AG09319 (cell line): ENCODE measurements around the gene TRAPPC4.

Source experiments
- DNase-seq: peaks from one replicate; pipeline ENCODE4 v3.0.0-alpha.2; 2010; ENCODE audit warnings: low read depth; ENCODE audit errors: extremely low read depth
- TF ChIP-seq, protein P1 (sequence below): IDR thresholded peaks from 2 replicates; pipeline ENCODE4 v1.5.1; 2011; ENCODE audit warnings: low read depth, mild to moderate bottlenecking, inconsistent platforms, low read length, moderate library complexity

TRAPPC4 gene

DNA sequence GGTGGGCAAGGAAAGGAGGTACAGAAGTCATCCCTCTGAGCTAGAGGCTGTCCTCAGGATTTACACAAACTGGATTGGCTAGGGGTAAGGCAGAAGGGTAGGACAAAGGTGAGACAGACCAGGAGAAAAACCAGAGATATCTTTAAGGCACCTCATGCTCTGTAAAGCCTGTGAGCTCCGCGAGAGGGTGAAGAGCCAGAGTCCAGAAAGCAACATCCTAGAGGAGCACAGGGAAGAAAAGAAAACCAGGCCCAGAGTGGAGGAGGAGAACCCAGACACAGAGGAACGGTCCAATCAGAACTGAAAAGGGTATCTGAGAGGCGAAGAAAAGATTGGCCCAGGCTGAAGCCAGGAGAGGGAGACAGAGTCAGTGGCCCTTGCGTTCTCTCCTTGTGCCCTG, 7.0 kb downstream of the TRAPPC4 start:
- TF ChIP-seq, protein P1, sequence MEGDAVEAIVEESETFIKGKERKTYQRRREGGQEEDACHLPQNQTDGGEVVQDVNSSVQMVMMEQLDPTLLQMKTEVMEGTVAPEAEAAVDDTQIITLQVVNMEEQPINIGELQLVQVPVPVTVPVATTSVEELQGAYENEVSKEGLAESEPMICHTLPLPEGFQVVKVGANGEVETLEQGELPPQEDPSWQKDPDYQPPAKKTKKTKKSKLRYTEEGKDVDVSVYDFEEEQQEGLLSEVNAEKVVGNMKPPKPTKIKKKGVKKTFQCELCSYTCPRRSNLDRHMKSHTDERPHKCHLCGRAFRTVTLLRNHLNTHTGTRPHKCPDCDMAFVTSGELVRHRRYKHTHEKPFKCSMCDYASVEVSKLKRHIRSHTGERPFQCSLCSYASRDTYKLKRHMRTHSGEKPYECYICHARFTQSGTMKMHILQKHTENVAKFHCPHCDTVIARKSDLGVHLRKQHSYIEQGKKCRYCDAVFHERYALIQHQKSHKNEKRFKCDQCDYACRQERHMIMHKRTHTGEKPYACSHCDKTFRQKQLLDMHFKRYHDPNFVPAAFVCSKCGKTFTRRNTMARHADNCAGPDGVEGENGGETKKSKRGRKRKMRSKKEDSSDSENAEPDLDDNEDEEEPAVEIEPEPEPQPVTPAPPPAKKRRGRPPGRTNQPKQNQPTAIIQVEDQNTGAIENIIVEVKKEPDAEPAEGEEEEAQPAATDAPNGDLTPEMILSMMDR, result no peak
- DNase-seq, result no peak

- no peak for DNase-seq
- TF ChIP-seq, protein P1, result no peak
Measured at GRCh38 chr11:119025978-119026766, 7.6 kb downstream of the TRAPPC4 start.

GRCh38 chr11:119026970-119027369, 8.4 kb downstream of the TRAPPC4 start:
- TF ChIP-seq, protein P1, result no peak
- no peak for DNase-seq

DNA sequence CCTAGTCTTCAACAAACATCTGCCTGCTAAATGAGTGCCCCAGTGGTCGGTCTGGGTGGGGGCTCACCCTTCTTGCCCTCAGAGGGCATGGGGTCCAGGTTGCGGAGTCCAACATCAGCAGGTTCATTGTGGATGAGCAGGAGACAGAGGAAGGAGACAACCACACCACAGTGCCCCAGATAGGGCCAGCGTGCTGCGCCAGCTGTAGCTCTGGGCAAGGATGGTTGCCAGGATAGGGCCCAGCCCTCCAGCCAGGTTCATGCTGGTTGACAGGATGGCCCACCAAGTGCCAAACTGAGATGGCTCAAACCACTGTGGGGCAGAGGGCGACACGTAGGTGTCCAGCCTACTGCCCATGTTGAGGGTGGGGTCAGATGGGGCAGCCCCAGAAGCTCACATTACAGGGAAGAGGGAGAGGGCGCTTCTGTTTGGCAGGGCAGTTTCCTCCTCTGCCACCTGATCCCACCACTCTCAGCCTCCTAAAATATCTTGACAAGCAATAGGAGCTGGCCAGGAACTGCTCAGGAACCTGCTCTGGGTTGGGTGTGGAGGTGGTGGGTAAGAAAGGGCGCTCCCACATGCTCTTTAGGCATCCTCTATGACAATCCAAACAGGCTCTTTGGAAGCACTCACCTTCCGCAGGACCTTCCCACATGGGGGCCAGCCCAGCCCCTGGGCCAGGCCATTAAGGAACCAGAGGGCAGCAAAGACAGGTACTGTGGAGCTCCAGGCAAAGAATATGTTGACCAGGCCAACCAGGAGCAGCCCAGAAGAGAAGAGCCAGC, 9.2 kb downstream of the TRAPPC4 start:
- TF ChIP-seq, protein P1, result no peak
- no peak for DNase-seq

DNA sequence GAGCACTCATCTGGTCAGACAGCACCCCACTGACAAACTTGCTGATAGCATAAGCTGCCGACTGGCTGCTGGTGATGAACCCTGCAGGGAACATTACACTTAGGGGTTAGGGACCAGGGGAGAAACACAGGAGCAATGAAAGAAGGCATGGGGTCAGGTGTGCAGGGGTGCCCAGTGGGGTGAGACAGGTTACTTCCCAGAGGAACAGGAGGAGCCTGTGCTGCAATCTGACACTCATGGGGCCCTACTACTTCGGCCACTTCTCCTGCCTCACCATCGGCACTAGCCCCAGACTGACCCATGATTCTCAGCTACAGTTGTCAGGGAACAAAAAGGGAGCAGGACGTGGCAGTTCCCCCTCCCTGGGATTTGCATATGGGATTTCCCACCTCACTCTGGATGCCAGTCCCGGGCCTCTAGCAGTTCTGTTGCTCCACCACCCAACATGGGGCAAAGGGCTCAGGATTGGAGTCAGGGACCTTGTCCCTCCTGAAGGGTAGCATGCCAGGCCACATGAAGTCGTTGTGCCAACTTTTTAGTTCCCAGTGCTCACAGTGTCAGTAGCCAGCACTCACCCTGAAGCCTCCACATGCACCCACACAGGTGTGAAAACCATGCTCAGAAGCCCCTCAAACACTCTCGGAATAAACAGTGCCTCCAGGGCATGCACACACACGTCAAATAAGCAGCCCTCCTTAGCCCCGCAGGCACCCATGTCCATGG, 9.9 kb downstream of the TRAPPC4 start:
- TF ChIP-seq, protein P1, result no peak
- no peak for DNase-seq

DNA sequence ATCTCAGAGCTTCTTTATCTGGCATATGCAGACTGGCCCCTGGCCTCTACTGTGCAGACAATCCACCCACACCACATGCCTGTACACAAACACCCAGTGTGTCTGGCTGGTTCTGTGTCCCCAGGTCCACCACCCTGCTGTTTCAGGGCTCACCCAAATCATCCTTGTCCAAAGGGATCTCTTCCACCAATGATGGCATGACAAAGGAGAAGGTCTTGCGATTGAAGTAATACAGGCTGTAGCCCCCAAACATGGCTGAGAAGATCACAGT, 10.4 kb downstream of the TRAPPC4 start:
- no peak for DNase-seq
- TF ChIP-seq, protein P1, result no peak
